Stimulated activated CD8-positive, alpha-beta memory T cell treated with anti-CD3 and anti-CD28 coated beads, Interleukin-15, amount 100 ng/mL, for 4 hours (primary cell): ENCODE results near the gene TAS2R19.
"Not testable (repeated sequence)": the region's sequence is repeated elsewhere in the genome, so short reads cannot be mapped to it uniquely, and the experiment has no call there.

Source experiments
- DNase-seq, 2 donors: peaks; one replicate each; pipeline ENCODE4 v3.0.0-alpha.2; 2020; ENCODE audit warnings: low read depth in 2 of 2

The TAS2R19 gene

DNA sequence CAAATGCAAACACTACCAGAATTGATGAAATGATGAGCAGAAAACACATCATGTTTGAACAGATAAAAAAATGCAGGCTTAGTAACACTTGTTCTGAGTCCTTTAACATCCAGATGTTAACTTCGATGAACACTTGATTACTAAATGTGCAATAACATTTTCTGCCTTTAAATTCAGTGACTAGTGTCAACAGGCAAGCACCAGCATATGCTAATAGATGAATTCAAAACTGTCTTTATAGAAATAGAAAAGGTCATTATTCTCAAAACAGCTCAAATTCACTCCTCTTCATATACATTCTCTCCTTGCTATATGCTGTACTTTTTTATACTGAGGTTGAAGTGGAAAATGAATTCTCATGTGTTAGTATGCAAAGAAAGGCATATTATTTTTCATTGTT, at the start of gene TAS2R19:
TSS of gene TAS2R19 (minus strand) at position 101 of the 400 bp plus-strand sequence. CDS start at position 52, 49 bp downstream.
- no peak for DNase-seq

GRCh38 chr12:11071414-11071813, 49.0 kb upstream of the TAS2R19 start:
- no peak for DNase-seq

DNA sequence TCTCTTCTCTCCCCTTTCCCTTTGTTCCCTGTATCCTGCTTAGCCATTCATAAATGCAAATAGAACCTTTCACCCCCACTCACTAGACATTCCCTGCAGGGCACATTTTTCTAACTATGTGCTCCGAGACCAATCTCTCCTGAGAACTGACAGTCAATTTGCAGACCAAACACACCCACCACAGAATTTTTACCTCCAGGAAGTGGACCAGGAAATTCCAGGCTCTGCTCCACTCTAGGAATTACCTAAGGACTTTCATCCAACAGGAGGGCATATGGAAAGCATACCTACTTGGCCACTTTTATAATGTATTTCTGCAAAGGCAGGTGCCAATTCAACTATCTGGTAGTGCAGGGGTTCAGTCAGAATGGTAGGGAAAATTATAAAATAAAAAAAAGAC, 48.6 kb upstream of the TAS2R19 start:
- no peak for DNase-seq

GRCh38 chr12:11069854-11070365, 47.5 kb upstream of the TAS2R19 start:
- no peak for DNase-seq

- DNase-seq = no peak
Observed at GRCh38 chr12:11067514-11067913, 45.1 kb upstream of the TAS2R19 start.

DNA sequence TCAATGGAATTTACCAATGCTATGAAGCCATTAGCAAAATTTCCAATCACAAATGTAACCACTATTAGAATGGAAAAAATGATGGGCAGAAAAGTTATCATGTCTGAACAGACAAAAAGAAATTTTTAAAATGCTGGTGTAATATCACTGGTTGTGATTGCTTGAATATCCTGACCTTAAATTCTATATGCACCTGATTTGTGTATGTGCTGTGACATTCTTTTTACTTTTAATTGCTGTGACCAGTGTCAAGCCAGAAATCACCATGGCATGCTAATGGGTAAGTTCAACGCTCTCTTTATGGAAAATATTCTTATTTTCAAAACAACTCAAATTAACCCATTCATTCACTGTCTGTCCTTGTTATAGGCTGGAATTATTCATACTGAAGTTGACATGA, 39.8 kb upstream of the TAS2R19 start, which contains the start of gene TAS2R46:
TSS of gene TAS2R46 (minus strand) at position 101 of the 400 bp plus-strand sequence. CDS start at position 101, 0 bp downstream.
- DNase-seq = not testable (repeated sequence)

- no peak for DNase-seq
Observed at GRCh38 chr12:11059784-11060183, 37.4 kb upstream of the TAS2R19 start.

DNA sequence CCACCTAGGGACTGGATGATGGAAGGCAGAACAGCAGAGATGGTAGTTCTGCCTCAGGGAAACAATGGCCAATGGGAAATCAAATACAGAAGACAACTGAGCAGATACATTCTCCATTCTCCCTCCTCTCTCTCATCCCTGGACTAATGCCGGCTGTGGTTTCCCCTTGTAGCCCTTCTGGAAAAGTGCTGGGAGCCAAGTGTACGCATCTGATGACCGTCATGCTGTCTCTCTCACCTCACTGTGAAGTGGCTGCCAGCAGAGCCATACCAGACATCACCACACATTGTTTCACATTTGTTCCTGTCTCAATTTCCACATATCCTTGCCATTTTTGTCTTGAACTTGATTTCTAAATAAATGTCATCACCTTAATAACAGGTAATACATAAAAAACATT, 36.6 kb upstream of the TAS2R19 start:
- DNase-seq = no peak

DNA sequence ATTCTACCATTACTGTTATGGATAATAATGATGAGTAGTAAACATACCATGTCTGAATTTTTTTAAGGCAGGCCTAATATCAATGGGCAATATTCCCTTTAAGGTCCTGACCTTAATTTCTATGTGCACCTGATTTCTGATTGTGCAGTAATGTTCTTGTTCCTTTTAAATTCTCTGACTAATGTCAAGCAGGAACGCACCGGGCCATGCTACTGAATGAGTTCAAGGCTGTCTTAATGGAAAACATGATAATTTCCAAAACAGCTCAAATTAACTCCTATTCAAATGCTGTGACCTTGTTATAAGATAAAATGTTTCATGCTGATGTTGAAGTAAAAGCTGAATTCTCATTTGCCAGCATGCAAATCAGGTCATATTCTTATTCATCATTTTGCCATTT, 32.9 kb upstream of the TAS2R19 start:
- DNase-seq = no peak

- DNase-seq = not testable (repeated sequence)
Observed at GRCh38 chr12:11049806-11050531, 27.5 kb upstream of the TAS2R19 start.

DNA sequence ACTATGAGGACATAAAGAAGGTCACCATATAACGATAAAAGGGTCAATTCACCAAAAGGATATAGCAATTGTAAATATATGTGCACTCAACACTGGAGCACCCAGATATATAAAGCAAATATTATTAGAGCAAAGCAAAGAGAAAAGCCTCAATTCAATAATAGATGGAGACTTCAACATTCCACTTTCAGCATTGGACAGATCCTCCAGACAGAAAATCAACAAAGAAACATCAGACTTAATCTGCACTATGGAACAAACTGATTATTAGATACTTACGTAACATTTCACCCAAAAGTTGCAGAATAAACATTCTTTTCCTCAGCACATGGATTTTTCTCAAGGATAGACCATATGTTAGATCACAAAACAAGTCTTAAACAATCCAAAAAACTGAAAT, 18.9 kb upstream of the TAS2R19 start:
- not testable (repeated sequence) for DNase-seq

- DNase-seq = no peak
Observed at GRCh38 chr12:11040162-11040561, 17.7 kb upstream of the TAS2R19 start.

- no peak for DNase-seq
Observed at GRCh38 chr12:11039171-11039570, 16.8 kb upstream of the TAS2R19 start.

GRCh38 chr12:11033959-11034358, 11.5 kb upstream of the TAS2R19 start:
- not testable (repeated sequence) for DNase-seq

DNA sequence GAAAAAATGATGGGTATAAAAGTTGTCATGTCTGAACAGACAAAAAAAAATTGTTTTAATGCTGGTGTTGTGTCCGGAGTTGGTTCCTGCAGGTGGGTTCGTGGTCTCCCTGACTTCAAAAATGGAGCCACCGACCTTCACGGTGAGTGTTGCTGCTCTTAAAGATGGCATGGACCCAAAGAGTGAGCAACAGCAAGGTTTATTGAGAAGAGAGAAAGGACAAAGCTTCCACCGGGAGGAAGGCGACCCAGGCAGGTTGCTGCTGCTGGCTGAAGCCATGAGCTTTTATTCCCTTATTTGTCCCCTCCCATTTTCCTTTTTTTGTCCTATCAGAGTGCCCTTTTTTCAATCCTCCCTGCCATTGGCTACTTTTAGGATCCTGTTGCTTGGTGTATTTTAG, 8.9 kb upstream of the TAS2R19 start, which contains the start of gene TAS2R31:
TSS of gene TAS2R31 (minus strand) at position 101 of the 400 bp plus-strand sequence. CDS start at position 29, 72 bp downstream.
- no peak for DNase-seq

DNA sequence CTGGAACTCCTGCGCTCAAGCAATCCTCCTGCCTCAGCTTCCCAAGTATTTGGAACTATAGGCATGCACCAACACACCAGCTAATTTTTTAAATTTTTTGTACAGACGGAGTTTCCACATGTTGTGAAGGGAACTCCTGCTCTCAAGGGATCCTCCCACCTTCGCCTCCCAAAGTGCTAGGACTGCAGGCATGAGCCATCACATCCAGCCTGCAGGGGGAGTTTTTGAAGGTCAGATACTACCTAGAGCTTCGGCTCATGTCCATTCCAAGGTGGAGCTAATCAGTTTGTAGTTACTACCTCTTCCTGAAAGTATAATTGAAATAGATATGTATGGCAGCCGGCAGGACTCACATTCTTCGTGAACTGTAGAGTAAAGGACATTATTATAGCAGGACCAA, 3.7 kb upstream of the TAS2R19 start:
- no peak for DNase-seq

DNA sequence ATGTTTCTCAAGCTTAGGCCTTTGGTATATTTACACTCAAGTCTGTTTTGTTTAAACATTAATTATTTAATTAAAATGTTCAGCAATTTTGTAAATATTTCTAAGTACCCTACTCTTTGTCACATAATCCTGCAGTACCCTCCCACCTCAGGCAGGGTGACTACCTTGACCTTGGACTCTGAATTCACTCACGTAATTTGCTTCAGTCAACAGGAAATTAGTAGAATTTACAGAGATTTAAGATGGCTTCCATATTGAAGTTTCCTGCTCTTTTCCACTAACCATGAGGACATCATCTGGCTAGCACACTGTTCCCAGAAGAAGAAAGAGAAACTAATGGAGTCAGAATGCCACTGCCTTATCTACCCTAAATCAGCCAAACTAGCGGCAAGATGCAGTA, 967 bp upstream of the TAS2R19 start:
- DNase-seq = no peak

DNA sequence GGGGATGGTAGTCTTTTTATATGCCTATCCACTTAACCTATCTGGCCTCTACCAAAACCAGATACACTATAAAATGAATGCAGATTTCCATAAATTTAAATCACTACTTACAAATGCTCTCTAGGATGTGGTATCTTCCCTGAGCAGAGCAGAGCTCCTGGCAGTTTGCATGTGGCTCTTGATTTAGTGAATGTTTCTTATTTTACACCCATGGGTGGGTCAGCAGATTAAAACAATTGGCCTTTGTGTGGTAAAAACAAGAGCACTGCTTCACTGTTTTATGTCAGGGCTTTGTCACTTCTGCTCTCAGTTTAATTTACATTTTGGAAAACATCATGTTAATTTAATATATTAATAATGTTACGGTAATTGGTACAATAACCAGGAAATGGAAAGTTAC, 5.5 kb downstream of the TAS2R19 start:
- DNase-seq = no peak

GRCh38 chr12:11015775-11016430, 6.5 kb downstream of the TAS2R19 start:
- DNase-seq = no peak

DNA sequence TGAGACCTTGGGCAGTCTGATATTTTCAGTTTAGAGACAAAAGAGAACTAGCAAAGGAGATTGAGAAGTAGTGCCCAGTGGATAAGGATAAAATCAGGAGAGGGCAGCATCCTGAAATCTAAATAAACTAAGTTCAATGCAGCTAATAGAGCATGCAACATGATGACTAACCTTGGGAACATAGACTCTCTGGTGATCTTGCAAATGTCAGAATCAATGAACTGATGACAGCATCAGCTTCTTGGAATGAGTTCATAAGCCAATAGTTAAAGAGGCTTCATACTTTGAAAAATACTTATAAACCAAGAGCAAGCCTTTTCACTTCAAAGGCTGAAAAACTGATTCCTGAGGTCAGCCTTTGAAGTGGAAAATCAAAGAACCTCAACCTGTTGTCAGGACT, 8.2 kb downstream of the TAS2R19 start:
- no peak for DNase-seq

GRCh38 chr12:11007608-11008007, 14.8 kb downstream of the TAS2R19 start:
- no peak for DNase-seq

DNA sequence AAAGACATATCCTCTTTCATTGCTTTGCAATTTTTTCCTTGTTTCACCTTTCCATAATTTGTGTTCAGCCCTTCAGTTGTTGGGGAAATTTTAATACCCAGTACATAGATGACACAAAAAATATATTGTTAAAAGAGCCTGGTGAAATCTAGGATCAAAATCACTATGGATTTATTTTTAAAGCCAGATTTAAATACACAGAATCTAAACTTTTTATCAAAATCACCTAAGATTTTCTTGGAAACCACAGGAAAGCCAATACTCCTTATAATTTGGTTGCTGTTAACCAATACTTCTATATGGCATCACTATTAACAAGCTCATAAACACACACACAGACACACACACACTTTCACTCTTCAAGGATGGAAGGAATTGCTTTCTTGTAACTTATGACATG, 24.2 kb downstream of the TAS2R19 start, which contains the start of gene TAS2R20:
TSS of gene TAS2R20 (minus strand) at position 101 of the 400 bp plus-strand sequence. CDS start 429 bp downstream, outside the sequence.
- DNase-seq = no peak

- DNase-seq = no peak
Observed at GRCh38 chr12:10994307-10994706, 28.1 kb downstream of the TAS2R19 start.
